Uterus (tissue), 2 donors: Measurements from ENCODE around the gene RPAP2.

Experiments
- CTCF ChIP-seq, 4 experiments: fragments of 200-600 bp in 2 of 4; fragments of 450-650 bp in 2 of 4; sonication (generic) in 2 of 4; IDR thresholded peaks; one replicate each; pipeline ENCODE4 v1.5.1; 2016 to 2019; ENCODE audit warnings: antibody characterized with exemption in 4 of 4, mild to moderate bottlenecking in 2 of 4, moderate library complexity in 1 of 4
- POLR2A ChIP-seq, 2 donors: fragments of 450-650 bp; IDR thresholded peaks; one replicate each; pipeline ENCODE4 v1.6.1; 2016; ENCODE audit warnings: antibody characterized with exemption in 2 of 2, mild to moderate bottlenecking in 1 of 2, moderate library complexity in 1 of 2

GRCh38 chr1:92273039-92273438, 25.8 kb upstream of the RPAP2 start:
- TF ChIP-seq CTCF (IDR thresholded peaks at IDR 0.05) (no peak), POLR2A (IDR thresholded peaks at IDR 0.05) (no peak)
